ENCODE measurements around the gene TTC12. TPM values are rescaled to one million over a fixed set of nuclear protein-coding genes. Genes with fewer than 3 reads are reported as not detected.
A peak's percentile ranks its signal among the peaks of the same experiment; 100 is the strongest.

Gene TTC12
- total RNA-seq, 1 experiment from 2014 or later, result 30.5 TPM

GRCh38 chr11:113373306-113373705 lies 58.9 kb downstream of the TTC12 start:
- H3K36me3 Mint-ChIP-seq (ENCODE audit: insufficient read depth, unreplicated experiment), result peaks cover 7% of the 10 kb centered on the region
- no peaks in the 10 kb centered on the region for H3K9me3 Mint-ChIP-seq (ENCODE audit: unreplicated experiment)
- TF ChIP-seq CTCF (IDR thresholded peaks at IDR 0.05; ENCODE audit: unreplicated experiment), result no peak
- intact Hi-C loops (cut with micrococcal nuclease), result loop anchor here (10.0 kb wide), 1 partner anchor 361 kb away; no protein-coding TSS in a partner anchor
- peak overlapping the region; percentile 63 for H3K27ac Mint-ChIP-seq (ENCODE audit: low read depth, unreplicated experiment)
- ChIA-PET CTCF (interaction anchor here (0.7 kb wide), 1 partner anchor 160 kb away, joined by 3 read pairs; no protein-coding TSS in a partner anchor), POLR2A (interaction anchor here (1.1 kb wide), 2 partner anchors 12 to 73 kb away, joined by 3 to 4 read pairs; no protein-coding TSS in a partner anchor)
- no TSS peak for BruUV-seq (replicated peaks)
- peak; percentile 78 for DNase-seq (ENCODE audit: unreplicated experiment)
- H3K27me3 Mint-ChIP-seq (ENCODE audit: insufficient read depth, unreplicated experiment), result no peaks in the 10 kb centered on the region
- peaks cover 46% of the 10 kb centered on the region for H3K4me1 Mint-ChIP-seq (ENCODE audit: insufficient read depth, unreplicated experiment)
- no peak overlapping the region for H3K4me3 Mint-ChIP-seq (ENCODE audit: unreplicated experiment)

GRCh38 chr11:113373981-113374560 lies 59.7 kb downstream of the TTC12 start:
- Mint-ChIP-seq H3K4me1 (ENCODE audit: insufficient read depth, unreplicated experiment) (peaks cover 46% of the 10 kb centered on the region), H3K27me3 (ENCODE audit: insufficient read depth, unreplicated experiment) (no peaks in the 10 kb centered on the region), H3K4me3 (ENCODE audit: unreplicated experiment) (no peak overlapping the region), H3K36me3 (ENCODE audit: insufficient read depth, unreplicated experiment) (no peaks in the 10 kb centered on the region), H3K9me3 (ENCODE audit: unreplicated experiment) (no peaks in the 10 kb centered on the region), H3K27ac (ENCODE audit: low read depth, unreplicated experiment) (peak overlapping the region; percentile 63)
- no peak for DNase-seq (ENCODE audit: unreplicated experiment)
- intact Hi-C loops (cut with micrococcal nuclease), result loop anchor here (10.0 kb wide), 1 partner anchor 361 kb away; no protein-coding TSS in a partner anchor
- BruUV-seq (replicated peaks), result no TSS peak
- POLR2A ChIA-PET, result interaction anchor here (1.1 kb wide), 2 partner anchors 11 to 72 kb away, joined by 3 to 4 read pairs; no protein-coding TSS in a partner anchor
- CTCF ChIA-PET, result interaction anchor here (0.6 to 1.0 kb wide), 3 partner anchors 9 to 160 kb away, joined by 3 read pairs; no protein-coding TSS in a partner anchor
- TF ChIP-seq CTCF (IDR thresholded peaks at IDR 0.05; ENCODE audit: unreplicated experiment), result no peak

- intact Hi-C loops (cut with micrococcal nuclease), result loop anchor here (10.0 kb wide), 1 partner anchor 359 kb away; no protein-coding TSS in a partner anchor
- no peak for DNase-seq (ENCODE audit: unreplicated experiment)
- no peak for TF ChIP-seq CTCF (IDR thresholded peaks at IDR 0.05; ENCODE audit: unreplicated experiment)
- CTCF ChIA-PET, result no interaction called here
- no peaks in the 10 kb centered on the region for H3K36me3 Mint-ChIP-seq (ENCODE audit: insufficient read depth, unreplicated experiment)
- peaks cover 46% of the 10 kb centered on the region for H3K4me1 Mint-ChIP-seq (ENCODE audit: insufficient read depth, unreplicated experiment)
- H3K27me3 Mint-ChIP-seq (ENCODE audit: insufficient read depth, unreplicated experiment), result no peaks in the 10 kb centered on the region
- BruUV-seq (replicated peaks), result no TSS peak
- H3K9me3 Mint-ChIP-seq (ENCODE audit: unreplicated experiment), result no peaks in the 10 kb centered on the region
- H3K4me3 Mint-ChIP-seq (ENCODE audit: unreplicated experiment), result no peak overlapping the region
- H3K27ac Mint-ChIP-seq (ENCODE audit: low read depth, unreplicated experiment), result no peak overlapping the region
- POLR2A ChIA-PET, result interaction anchor here (0.6 to 1.2 kb wide), 5 partner anchors 9 to 73 kb away, joined by 3 to 5 read pairs (median 3); no protein-coding TSS in a partner anchor
Measured at GRCh38 chr11:113375402-113375801, 61.0 kb downstream of the TTC12 start.

GRCh38 chr11:113376156-113376555 lies 61.8 kb downstream of the TTC12 start:
- no TSS peak for BruUV-seq (replicated peaks)
- peaks cover 46% of the 10 kb centered on the region for H3K4me1 Mint-ChIP-seq (ENCODE audit: insufficient read depth, unreplicated experiment)
- no peak overlapping the region for H3K27ac Mint-ChIP-seq (ENCODE audit: low read depth, unreplicated experiment)
- ChIA-PET POLR2A (interaction anchor here (0.8 to 2.3 kb wide), 4 partner anchors 9 to 72 kb away, joined by 3 to 9 read pairs (median 4); no protein-coding TSS in a partner anchor), CTCF (no interaction called here)
- no peaks in the 10 kb centered on the region for H3K27me3 Mint-ChIP-seq (ENCODE audit: insufficient read depth, unreplicated experiment)
- no peak overlapping the region for H3K4me3 Mint-ChIP-seq (ENCODE audit: unreplicated experiment)
- intact Hi-C loops (cut with micrococcal nuclease), result loop anchor here (10.0 kb wide), 1 partner anchor 359 kb away; no protein-coding TSS in a partner anchor
- no peaks in the 10 kb centered on the region for H3K36me3 Mint-ChIP-seq (ENCODE audit: insufficient read depth, unreplicated experiment)
- DNase-seq (ENCODE audit: unreplicated experiment), result no peak
- no peaks in the 10 kb centered on the region for H3K9me3 Mint-ChIP-seq (ENCODE audit: unreplicated experiment)
- no peak for TF ChIP-seq CTCF (IDR thresholded peaks at IDR 0.05; ENCODE audit: unreplicated experiment)
